GM19467 (cell line): ENCODE data around the gene SS18L1.
A peak's percentile ranks its signal among the peaks of the same experiment; 100 is the strongest.

Source experiments
- ATAC-seq: cut with Tn5 transposase; IDR thresholded peaks from one replicate; pipeline ENCODE4 v1.9.1; 2021; ENCODE audit warnings: mild to moderate bottlenecking, moderate library complexity; ENCODE audit not compliant: unreplicated experiment

SS18L1 gene

GRCh38 chr20:62119591-62120364 lies 23.8 kb upstream of the SS18L1 start:
- no peak for ATAC-seq

GRCh38 chr20:62120365-62120762 lies 23.2 kb upstream of the SS18L1 start:
- ATAC-seq: no peak

- ATAC-seq: peak; percentile 6
Measured at GRCh38 chr20:62120990-62121775, 22.4 kb upstream of the SS18L1 start.

- peak; percentile 74 for ATAC-seq
Measured at GRCh38 chr20:62121776-62122653, 21.6 kb upstream of the SS18L1 start, which contains the start of gene LSM14B. TSS of gene LSM14B (plus strand) at chr20:62122475. CDS start at chr20:62122667, 192 bp downstream.

GRCh38 chr20:62122654-62123449 lies 20.7 kb upstream of the SS18L1 start:
- peak; percentile 8 for ATAC-seq

GRCh38 chr20:62123450-62124118 lies 20.0 kb upstream of the SS18L1 start:
- ATAC-seq: no peak

GRCh38 chr20:62126141-62126540 lies 17.4 kb upstream of the SS18L1 start:
- ATAC-seq: no peak

- ATAC-seq: no peak
Measured at GRCh38 chr20:62127799-62128198, 15.8 kb upstream of the SS18L1 start.

- ATAC-seq: no peak
Measured at GRCh38 chr20:62128502-62128901, 15.1 kb upstream of the SS18L1 start.

GRCh38 chr20:62129731-62130531 lies 13.6 kb upstream of the SS18L1 start:
- no peak for ATAC-seq

- ATAC-seq: no peak
Measured at GRCh38 chr20:62131560-62132320, 11.8 kb upstream of the SS18L1 start.

GRCh38 chr20:62132421-62132820 lies 11.1 kb upstream of the SS18L1 start:
- ATAC-seq: no peak

GRCh38 chr20:62133051-62133845 lies 10.3 kb upstream of the SS18L1 start:
- no peak for ATAC-seq

GRCh38 chr20:62133864-62134263 lies 9.7 kb upstream of the SS18L1 start:
- no peak for ATAC-seq

- no peak for ATAC-seq
Measured at GRCh38 chr20:62134735-62135231, 8.8 kb upstream of the SS18L1 start.

- no peak for ATAC-seq
Measured at GRCh38 chr20:62135573-62136266, 7.8 kb upstream of the SS18L1 start.
